GM21825 (cell line): ENCODE results near the gene PLEKHJ1.

Experiments used
- ATAC-seq: cut with Tn5 transposase; IDR thresholded peaks from one replicate; pipeline ENCODE4 v1.9.1; 2021; ENCODE audit warnings: mild to moderate bottlenecking, moderate library complexity; ENCODE audit not compliant: unreplicated experiment

Gene PLEKHJ1

DNA sequence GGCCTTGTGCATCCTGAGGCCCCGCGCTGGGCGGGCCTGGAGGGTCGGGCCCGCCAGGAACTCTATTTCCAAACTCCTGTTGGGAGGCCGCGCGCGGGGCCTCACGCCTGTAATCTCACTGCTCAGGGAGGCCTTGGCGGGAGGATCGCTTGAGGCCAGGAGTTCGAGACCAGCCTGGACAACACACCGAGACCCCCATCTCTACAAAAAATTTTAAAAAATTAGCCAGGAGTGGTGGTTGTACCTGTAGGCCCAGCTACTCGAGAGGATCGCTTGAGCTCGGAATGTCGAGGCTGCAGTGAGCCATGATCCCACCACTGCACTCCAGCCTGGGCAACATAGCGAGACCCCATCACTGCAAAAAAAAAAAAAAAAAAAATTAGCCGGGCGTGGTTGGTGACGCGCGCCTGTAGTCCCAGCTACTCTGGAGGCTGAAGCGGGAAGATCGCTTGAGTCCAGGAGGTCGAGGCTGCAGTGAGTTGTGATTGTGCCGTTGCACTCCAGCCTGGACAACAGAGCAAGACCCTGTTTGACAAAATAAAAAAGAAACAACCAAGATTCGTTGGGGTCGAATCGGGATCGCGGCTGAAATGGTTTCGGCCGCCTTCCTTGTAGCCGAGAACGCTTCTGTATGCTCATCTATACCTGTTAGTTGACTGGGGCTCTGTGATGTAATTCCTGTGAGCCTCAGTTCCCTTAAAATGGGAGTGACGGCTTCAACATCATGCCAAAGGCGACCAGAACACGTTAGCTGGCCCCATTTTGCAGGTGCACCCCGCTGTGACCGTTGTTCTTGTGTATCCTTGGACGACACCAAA is 1.1 kb upstream of the PLEKHJ1 start:
- no peak for ATAC-seq

GRCh38 chr19:2236064-2236313 is 140 bp downstream of the PLEKHJ1 start:
- peak; percentile 16 for ATAC-seq

GRCh38 chr19:2235381-2236063 is 607 bp downstream of the PLEKHJ1 start:
- ATAC-seq: peak; percentile 21

- no peak for ATAC-seq
Measured at GRCh38 chr19:2234996-2235380, 1.1 kb downstream of the PLEKHJ1 start.

DNA sequence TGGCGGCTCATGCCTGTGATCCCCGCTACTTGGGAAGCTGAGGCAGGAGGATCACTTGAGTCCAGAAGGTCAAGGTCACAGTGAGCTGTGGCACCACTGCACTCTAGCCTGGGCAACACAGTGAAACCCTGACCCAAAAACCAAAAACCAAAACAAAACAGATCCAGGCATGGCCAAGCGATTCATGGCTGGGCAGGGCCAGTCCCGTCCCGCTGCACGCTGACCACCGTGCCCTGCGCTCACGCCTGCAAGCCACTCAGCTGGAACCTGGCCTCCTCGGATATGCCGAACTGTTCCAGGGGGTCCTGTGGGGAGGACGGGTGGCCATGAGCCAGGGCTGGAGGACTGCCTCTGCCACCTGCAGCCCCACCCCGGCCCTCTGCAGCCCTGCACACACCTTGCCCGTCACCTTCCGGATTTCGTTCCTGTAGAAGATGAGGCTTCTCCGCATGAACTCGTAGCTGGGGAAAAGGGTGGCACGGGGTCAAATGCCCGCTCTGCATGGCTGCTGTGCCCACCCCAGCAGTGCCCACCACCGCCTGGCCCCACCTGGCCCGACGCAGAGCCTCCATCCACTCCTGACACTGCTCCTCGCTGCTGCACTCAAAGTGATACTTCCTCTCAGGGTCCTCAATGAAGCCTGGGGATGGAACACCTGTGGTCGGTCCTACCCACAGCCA is 2.4 kb downstream of the PLEKHJ1 start:
- no peak for ATAC-seq

GRCh38 chr19:2232286-2233151 is 3.6 kb downstream of the PLEKHJ1 start:
- ATAC-seq: no peak

DNA sequence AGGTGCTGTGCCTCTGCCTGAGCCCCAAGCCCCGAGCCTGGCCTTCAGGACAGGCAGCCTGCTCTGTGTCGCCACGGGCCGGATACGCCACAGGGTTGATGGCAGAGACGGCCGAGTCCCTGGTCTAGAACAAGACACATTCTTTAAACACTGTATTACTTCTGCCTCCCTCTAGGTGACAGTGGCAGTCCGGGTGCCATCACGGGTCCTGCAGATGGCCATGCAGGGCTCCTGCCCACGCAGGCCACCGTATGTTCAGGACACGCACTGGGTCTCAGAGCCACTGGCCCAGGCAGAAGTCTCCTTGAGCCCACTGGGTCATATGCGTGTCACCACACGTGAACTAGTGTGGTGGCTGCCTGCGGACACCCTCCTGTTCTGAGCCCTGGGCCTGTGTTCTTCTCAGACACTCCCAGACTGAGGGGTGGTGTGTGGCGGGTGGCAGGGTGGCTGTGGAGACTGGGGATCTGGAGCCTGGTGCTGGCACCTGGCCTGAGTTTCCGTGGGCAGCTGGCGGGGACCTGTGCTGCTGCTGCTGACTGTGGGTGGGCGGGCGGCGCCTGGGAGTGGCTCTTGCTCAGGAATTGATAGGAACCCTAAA is 4.4 kb downstream of the PLEKHJ1 start:
- no peak for ATAC-seq

DNA sequence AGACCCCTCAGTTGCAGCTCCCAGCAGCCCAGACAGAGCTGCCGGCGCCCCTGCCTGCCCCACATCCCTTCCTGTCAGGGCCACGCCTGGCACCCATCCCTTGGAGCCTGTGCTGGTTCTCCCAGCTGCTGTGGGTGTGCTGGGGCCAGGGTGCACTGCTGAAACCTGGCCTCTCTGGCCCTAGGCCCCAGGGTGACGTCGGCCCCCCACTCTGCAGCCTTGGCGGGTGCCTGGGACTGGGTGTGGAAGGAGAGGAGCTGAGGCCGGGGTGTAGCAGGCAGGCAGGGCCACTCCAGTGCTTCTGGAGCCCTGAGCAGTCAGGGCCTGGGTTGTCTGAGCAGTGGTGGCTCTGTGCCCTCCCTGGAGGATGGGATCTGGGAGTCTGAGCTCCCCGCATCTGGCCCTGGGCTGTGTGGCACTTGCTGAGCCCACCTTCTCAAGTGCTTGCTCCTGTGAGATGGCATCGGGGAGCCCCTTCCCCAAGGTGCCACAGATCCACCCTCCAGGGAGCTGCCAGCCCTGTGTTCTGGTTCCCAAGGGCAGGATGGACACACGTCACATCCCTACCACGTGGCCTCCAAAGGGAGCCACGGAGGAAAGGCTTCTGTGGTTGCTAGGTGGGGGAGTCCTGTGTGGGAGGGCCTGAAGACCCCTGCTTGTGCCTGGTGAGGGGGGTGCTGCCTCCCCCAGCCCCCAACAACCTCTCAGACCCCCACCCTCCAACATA is 5.2 kb downstream of the PLEKHJ1 start:
- ATAC-seq: no peak

GRCh38 chr19:2230033-2230531 is 6.0 kb downstream of the PLEKHJ1 start:
- no peak for ATAC-seq

- ATAC-seq: no peak
Measured at GRCh38 chr19:2229103-2230032, 6.8 kb downstream of the PLEKHJ1 start.

GRCh38 chr19:2228157-2229030 is 7.7 kb downstream of the PLEKHJ1 start:
- no peak for ATAC-seq

DNA sequence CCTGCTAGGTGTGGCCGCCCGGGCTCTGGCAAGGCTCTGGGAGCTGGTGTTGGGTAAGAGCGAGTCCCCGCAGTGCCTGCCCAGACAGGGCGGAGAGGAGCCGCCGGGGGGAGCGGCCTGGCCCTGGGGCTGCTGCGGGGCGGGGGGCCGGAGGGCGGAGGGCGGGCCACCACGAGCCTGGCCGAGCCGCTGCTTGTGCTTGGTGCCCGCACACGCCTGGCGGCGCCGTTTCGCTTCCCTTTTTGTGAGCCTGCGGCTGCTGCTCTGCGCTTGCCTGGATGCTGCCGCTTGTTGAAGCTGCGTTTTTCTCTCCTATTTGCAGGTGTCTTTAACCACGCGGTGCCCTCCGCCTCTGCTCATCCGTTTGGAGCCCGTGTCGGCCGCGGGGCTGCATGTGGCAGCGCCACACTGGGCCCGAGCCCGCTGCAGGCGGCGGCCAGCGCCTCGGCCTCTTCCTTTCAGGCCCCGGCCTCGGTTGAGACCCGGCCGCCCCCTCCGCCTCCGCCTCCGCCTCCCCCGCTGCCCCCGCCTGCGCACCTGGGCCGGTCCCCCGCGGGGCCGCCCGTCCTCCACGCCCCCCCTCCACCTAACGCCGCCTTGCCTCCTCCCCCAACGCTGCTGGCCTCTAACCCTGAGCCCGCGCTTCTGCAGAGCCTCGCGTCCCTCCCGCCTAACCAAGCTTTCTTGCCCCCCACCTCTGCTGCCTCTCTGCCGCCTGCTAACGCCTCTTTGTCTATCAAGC is 8.5 kb downstream of the PLEKHJ1 start:
- no peak for ATAC-seq

DNA sequence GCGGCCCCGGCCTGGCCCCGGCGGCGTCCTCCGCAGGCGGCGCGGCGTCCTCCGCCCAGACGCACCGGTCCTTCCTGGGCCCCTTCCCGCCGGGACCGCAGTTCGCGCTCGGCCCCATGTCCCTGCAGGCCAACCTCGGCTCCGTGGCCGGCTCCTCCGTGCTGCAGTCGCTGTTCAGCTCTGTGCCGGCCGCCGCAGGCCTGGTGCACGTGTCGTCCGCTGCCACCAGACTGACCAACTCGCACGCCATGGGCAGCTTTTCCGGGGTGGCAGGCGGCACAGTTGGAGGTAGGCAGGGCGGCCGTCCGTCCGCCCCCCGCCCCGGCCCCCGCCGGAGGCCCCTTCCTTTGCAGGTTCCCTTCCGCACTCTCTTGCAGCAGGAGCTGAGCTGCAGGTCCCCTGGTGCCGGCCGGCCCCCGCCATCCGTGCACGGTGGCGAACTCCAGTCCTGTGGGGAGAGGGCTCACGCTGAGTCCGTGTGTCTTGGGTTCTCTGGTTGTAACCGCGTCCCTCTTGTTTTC is 9.2 kb downstream of the PLEKHJ1 start:
- no peak for ATAC-seq

DNA sequence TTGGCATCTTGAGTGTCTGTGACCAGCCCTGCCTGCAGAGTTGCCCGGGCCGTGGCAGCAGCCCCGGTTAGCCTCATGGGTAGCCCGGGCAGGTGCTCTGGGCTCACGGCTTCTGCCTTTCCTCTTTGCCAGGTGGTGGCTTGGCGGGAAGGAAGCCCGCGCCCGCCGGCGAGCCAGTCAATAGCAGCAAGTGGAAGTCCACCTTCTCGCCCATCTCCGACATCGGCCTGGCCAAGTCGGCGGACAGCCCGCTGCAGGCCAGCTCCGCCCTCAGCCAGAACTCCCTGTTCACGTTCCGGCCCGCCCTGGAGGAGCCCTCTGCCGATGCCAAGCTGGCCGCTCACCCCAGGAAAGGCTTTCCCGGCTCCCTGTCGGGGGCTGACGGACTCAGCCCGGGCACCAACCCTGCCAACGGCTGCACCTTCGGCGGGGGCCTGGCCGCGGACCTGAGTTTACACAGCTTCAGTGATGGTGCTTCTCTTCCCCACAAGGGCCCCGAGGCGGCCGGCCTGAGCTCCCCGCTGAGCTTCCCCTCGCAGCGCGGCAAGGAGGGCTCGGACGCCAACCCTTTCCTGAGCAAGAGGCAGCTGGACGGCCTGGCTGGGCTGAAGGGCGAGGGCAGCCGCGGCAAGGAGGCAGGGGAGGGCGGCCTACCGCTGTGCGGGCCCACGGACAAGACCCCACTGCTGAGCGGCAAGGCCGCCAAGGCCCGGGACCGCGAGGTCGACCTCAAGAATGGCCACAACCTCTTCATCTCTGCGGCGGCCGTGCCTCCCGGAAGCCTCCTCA is 9.9 kb downstream of the PLEKHJ1 start:
- no peak for ATAC-seq

- ATAC-seq: no peak
Measured at GRCh38 chr19:2225415-2226050, 10.6 kb downstream of the PLEKHJ1 start.
